Peyer's patch (tissue), 4 donors: ENCODE measurements around the gene MIS18BP1. TPM values are rescaled to one million over a fixed set of nuclear protein-coding genes. Genes with fewer than 3 reads are reported as not detected.

Experiments used
- DNase-seq, 3 donors: peaks; one replicate each; pipeline ENCODE4 v3.0.0-alpha.2; 2017 to 2019
- H3K27ac ChIP-seq, 4 donors: fragments of 200-600 bp; sonication (generic); one replicate each; pipeline ENCODE4 v1.5.1; 2016 to 2019
- H3K27me3 ChIP-seq, 2 donors: fragments of 200-600 bp; sonication (generic); one replicate each; pipeline ENCODE4 v1.5.1; 2019
- H3K36me3 ChIP-seq, 3 donors: fragments of 200-600 bp; sonication (generic); one replicate each; pipeline ENCODE4 v1.5.1; 2016 to 2019
- H3K4me1 ChIP-seq, 4 donors: fragments of 200-600 bp; sonication (generic); one replicate each; pipeline ENCODE4 v1.5.1; 2016 to 2019
- H3K4me3 ChIP-seq, 4 donors: fragments of 200-600 bp; sonication (generic); 1 replicate in 3 of 4; 2 replicates in 1 of 4; pipeline ENCODE4 v1.5.1; 2016 to 2019; ENCODE audit warnings: mild to moderate bottlenecking in 1 of 4
- H3K9me3 ChIP-seq, 4 donors: fragments of 200-600 bp; sonication (generic); one replicate each; pipeline ENCODE4 v1.5.1; 2016 to 2019; ENCODE audit warnings: mild to moderate bottlenecking in 1 of 4
- POLR2A ChIP-seq, 2 donors: fragments of 450-650 bp; IDR thresholded peaks; one replicate each; pipeline ENCODE4 v1.5.1; 2017; ENCODE audit warnings: antibody characterized with exemption in 2 of 2, mild to moderate bottlenecking in 2 of 2, moderate library complexity in 2 of 2
- total RNA-seq, 4 donors: library from RNA; depleted of rRNA; stranded (reverse); fragments of >200 nt; gene quantifications; one replicate each; pipeline ENCODE4 v1.1.0, GENCODE V29; 2016
- TF ChIP-seq, protein P1 (sequence below), 6 experiments: fragments of 450-650 bp in 4 of 6; fragments of 200-600 bp in 2 of 6; sonication (generic) in 1 of 6; IDR thresholded peaks; one replicate each; pipeline ENCODE4 v1.5.1; 2017 to 2019; ENCODE audit warnings: antibody characterized with exemption in 6 of 6, mild to moderate bottlenecking in 3 of 6, moderate library complexity in 1 of 6

The MIS18BP1 gene
- total RNA-seq, 4 donors from 2014 or later: 21.9 to 80.9 (median 26.4) TPM

DNA sequence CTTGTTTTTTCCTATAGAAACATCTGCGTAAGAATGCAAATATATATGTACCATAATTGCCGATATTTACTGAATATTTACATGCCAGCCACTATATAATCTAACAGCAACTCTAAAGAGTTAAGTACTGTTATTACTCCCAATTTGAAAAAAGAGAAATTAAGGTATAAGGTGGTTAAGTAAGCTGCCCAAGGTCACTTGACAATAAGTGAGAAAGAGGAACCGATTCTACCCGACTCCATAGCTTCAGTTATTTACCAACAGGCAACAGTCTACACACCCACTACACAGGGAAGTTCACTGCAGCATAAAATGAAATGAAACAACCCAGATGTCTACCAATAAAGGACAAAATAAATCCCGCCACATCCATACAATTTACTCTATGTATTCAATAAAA, 1.1 kb downstream of the MIS18BP1 start:
- H3K4me1 ChIP-seq: peaks cover 0 to 22% (median 3%) of the 10 kb centered on the region in 4 donors
- H3K4me3 ChIP-seq: peak overlapping the region; percentile 59 to 82 (median 71)
- no peaks in the 10 kb centered on the region for H3K27me3 ChIP-seq
- no peak for DNase-seq
- TF ChIP-seq, protein P1, sequence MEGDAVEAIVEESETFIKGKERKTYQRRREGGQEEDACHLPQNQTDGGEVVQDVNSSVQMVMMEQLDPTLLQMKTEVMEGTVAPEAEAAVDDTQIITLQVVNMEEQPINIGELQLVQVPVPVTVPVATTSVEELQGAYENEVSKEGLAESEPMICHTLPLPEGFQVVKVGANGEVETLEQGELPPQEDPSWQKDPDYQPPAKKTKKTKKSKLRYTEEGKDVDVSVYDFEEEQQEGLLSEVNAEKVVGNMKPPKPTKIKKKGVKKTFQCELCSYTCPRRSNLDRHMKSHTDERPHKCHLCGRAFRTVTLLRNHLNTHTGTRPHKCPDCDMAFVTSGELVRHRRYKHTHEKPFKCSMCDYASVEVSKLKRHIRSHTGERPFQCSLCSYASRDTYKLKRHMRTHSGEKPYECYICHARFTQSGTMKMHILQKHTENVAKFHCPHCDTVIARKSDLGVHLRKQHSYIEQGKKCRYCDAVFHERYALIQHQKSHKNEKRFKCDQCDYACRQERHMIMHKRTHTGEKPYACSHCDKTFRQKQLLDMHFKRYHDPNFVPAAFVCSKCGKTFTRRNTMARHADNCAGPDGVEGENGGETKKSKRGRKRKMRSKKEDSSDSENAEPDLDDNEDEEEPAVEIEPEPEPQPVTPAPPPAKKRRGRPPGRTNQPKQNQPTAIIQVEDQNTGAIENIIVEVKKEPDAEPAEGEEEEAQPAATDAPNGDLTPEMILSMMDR (IDR thresholded peaks at IDR 0.05): no peak
- TF ChIP-seq POLR2A (IDR thresholded peaks at IDR 0.05): no peak
- no peaks in the 10 kb centered on the region for H3K36me3 ChIP-seq
- peak overlapping the region in 3 of 4 donors; percentile 83 to 92 (median 90) for H3K27ac ChIP-seq
- no peaks in the 10 kb centered on the region for H3K9me3 ChIP-seq

DNA sequence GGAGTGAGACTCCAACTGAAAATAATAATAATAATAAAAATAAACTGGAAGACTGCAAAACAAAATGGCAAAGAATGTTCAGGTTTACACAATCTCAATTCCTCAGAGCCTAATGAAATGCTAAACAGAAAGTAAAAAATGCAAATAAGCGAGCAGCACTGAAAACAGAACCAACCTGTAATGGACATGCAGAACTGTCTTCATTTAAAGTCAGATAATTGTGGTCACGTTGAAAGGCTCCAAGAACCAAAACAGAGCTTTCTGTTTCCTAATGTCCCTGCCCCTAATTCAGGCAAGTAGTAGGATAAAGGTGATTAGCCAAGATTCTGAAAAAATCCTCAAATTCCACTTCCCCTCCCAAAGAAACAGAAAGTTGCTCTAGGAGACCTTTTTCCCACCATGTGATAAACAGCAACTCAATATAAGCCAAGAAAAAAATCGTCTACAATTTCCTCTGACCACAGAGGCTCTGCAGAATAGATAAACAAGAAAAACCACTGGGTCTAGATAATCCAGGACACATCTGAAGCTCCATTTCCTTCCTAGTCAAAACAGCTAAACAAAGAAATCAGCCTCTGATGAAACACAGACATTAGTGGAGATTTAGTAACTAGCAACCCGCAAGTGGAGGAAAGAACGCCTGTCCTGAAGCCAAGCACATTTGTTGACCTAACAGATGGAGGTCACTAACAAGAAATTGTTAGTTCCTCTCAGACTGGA, 3.0 kb downstream of the MIS18BP1 start:
- Histone ChIP-seq H3K9me3 (no peaks in the 10 kb centered on the region), H3K4me3 (peak overlapping the region in 3 of 4 donors; percentile 0 to 22 (median 3)), H3K27ac (peak overlapping the region; percentile 51 to 70 (median 60)), H3K27me3 (no peaks in the 10 kb centered on the region), H3K4me1 (peaks cover 0 to 22% (median 3%) of the 10 kb centered on the region in 4 donors), H3K36me3 (no peaks in the 10 kb centered on the region)
- DNase-seq: no peak
- TF ChIP-seq POLR2A (IDR thresholded peaks at IDR 0.05): no peak
- TF ChIP-seq, protein P1 (IDR thresholded peaks at IDR 0.05): no peak

DNA sequence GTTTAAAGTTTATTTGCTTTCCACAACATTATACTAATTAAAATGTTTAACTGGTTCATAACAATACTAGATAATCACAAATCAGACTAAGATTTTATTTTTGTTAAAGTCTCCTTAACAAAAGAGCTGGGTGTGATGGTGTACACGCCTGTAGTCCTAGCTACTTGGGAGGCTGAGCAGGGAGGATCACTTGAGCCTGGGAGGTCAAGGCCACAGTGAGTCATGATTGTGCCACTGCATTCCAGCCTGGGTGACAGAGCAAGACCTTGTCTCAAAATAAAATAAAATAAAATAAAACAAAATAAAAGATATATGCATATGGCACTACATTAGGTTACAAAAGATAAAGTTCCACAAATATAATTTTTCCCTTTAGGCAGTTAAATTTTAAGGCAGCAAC, 5.6 kb downstream of the MIS18BP1 start:
- H3K36me3 ChIP-seq: no peaks in the 10 kb centered on the region
- H3K9me3 ChIP-seq: no peaks in the 10 kb centered on the region
- no peak for DNase-seq
- no peak overlapping the region for H3K27ac ChIP-seq
- TF ChIP-seq, protein P1 (IDR thresholded peaks at IDR 0.05): no peak
- TF ChIP-seq POLR2A (IDR thresholded peaks at IDR 0.05): no peak
- H3K4me3 ChIP-seq: no peak overlapping the region
- peaks cover 0 to 16% (median 3%) of the 10 kb centered on the region in 4 donors for H3K4me1 ChIP-seq
- no peaks in the 10 kb centered on the region for H3K27me3 ChIP-seq

DNA sequence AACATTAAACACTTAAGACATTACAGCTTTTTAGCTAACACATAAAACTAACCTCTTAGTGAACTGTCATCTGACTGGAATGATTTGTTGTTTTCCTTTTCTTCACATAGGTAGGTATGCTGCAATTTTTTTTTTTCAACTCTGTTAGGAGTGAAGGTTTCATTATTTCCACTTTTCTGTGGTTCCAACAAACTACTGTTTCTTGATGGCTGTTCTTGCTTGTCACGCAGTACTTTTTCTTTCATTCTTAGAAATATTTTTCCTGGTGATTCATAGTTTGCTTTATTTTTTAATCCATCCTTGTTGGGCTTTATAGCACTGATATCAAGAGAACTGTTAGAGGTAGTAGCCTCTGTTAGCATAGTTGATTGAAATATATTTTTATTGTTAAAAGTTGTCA, 6.3 kb downstream of the MIS18BP1 start:
- H3K27ac ChIP-seq: no peak overlapping the region
- H3K4me3 ChIP-seq: no peak overlapping the region
- TF ChIP-seq, protein P1 (IDR thresholded peaks at IDR 0.05): no peak
- TF ChIP-seq POLR2A (IDR thresholded peaks at IDR 0.05): no peak
- no peaks in the 10 kb centered on the region for H3K27me3 ChIP-seq
- H3K4me1 ChIP-seq: peaks cover 0 to 16% (median 3%) of the 10 kb centered on the region in 4 donors
- no peaks in the 10 kb centered on the region for H3K36me3 ChIP-seq
- no peak for DNase-seq
- H3K9me3 ChIP-seq: no peaks in the 10 kb centered on the region

DNA sequence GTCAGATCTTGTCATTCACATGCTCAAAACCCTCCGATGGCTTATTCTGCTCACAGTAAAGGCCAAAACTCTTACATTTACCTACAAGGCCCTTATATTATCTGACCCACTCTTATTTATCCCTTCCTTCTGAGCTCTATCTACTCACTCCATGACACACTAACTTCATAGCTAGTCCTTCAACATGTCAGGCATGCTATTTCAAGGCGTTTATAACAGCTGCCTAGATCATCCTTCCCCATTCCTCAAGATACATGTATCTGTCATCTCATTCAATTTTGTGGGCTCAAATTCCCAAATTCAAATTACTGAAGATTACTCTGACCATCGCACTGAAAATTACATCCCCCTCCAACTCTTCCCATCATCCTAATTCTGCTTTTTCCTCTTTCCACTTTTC, 6.9 kb downstream of the MIS18BP1 start:
- Histone ChIP-seq H3K9me3 (no peaks in the 10 kb centered on the region), H3K4me1 (peaks cover 0 to 16% (median 3%) of the 10 kb centered on the region in 4 donors), H3K4me3 (no peak overlapping the region), H3K36me3 (no peaks in the 10 kb centered on the region), H3K27me3 (no peaks in the 10 kb centered on the region), H3K27ac (no peak overlapping the region)
- TF ChIP-seq, protein P1 (IDR thresholded peaks at IDR 0.05): no peak
- TF ChIP-seq POLR2A (IDR thresholded peaks at IDR 0.05): no peak
- no peak for DNase-seq
